Measurements from ENCODE around the gene FMNL2. TPM values are rescaled to one million over a fixed set of nuclear protein-coding genes. Genes with fewer than 3 reads are reported as not detected.

FMNL2 gene
- total and polyA plus RNA-seq, 2 experiments from 2014 or later: 16.5 to 45.4 TPM

DNA sequence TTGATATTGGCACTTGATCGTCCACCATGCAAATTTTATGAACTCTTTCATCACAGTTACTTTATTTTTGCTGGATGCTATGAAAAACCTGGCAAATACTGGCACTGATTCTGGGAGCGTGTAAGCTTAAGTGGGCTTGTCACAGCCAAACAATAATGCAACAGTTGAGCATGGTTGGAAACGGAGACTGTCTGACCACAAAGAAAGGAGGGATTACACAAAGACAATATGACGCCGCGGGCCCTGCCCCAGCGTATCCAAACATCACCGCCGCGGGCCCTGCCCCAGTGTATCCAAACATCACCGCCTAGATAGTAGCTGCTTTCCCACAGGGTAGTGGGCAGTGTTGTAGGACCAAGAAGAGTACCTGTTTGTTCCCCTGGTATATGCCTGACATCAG is 246.4 kb downstream of the FMNL2 start:
- H3K4me1 Mint-ChIP-seq: no peaks in the 10 kb centered on the region
- H3F3A ChIP-seq (replicated peaks; ENCODE audit: low read depth): no peaks in the 10 kb centered on the region
- no peak overlapping the region for H3K4me3 ChIP-seq
- H3K9me2 ChIP-seq (ENCODE audit: insufficient read depth): no peaks in the 10 kb centered on the region; the same call in 1 of the 2 replicates
- no peaks in the 10 kb centered on the region for H3K27me3 ChIP-seq (ENCODE audit: insufficient read depth)
- H3K36me3 Mint-ChIP-seq (ENCODE audit: low read depth): peaks cover 7% of the 10 kb centered on the region; the same call in 1 of the 3 replicates
- H3K9me3 Mint-ChIP-seq: no peaks in the 10 kb centered on the region
- TF ChIP-seq ZNF331 (CRISPR knock-in tag; IDR thresholded peaks at IDR 0.05; ENCODE audit: low read depth) (no peak), JUNB (IDR thresholded peaks at IDR 0.05; ENCODE audit: unreplicated experiment) (no peak), POLR2AphosphoS5 (IDR thresholded peaks at IDR 0.05; ENCODE audit: low read depth) (no peak), EZH2 (IDR thresholded peaks at IDR 0.05; ENCODE audit: low read depth, unreplicated experiment) (no peak), EZH2phosphoT487 (IDR thresholded peaks at IDR 0.05; ENCODE audit: unreplicated experiment) (no peak), CREB1 (CRISPR knock-in tag; IDR thresholded peaks at IDR 0.05; ENCODE audit: low read depth) (no peak), NANOG (IDR thresholded peaks at IDR 0.05; ENCODE audit: borderline replicate concordance) (no peak), STAT1 (IDR thresholded peaks at IDR 0.05; ENCODE audit: unreplicated experiment) (no peak), ZNF114 (CRISPR knock-in tag; IDR thresholded peaks at IDR 0.05) (no peak)
- TF ChIP-seq, protein P1, sequence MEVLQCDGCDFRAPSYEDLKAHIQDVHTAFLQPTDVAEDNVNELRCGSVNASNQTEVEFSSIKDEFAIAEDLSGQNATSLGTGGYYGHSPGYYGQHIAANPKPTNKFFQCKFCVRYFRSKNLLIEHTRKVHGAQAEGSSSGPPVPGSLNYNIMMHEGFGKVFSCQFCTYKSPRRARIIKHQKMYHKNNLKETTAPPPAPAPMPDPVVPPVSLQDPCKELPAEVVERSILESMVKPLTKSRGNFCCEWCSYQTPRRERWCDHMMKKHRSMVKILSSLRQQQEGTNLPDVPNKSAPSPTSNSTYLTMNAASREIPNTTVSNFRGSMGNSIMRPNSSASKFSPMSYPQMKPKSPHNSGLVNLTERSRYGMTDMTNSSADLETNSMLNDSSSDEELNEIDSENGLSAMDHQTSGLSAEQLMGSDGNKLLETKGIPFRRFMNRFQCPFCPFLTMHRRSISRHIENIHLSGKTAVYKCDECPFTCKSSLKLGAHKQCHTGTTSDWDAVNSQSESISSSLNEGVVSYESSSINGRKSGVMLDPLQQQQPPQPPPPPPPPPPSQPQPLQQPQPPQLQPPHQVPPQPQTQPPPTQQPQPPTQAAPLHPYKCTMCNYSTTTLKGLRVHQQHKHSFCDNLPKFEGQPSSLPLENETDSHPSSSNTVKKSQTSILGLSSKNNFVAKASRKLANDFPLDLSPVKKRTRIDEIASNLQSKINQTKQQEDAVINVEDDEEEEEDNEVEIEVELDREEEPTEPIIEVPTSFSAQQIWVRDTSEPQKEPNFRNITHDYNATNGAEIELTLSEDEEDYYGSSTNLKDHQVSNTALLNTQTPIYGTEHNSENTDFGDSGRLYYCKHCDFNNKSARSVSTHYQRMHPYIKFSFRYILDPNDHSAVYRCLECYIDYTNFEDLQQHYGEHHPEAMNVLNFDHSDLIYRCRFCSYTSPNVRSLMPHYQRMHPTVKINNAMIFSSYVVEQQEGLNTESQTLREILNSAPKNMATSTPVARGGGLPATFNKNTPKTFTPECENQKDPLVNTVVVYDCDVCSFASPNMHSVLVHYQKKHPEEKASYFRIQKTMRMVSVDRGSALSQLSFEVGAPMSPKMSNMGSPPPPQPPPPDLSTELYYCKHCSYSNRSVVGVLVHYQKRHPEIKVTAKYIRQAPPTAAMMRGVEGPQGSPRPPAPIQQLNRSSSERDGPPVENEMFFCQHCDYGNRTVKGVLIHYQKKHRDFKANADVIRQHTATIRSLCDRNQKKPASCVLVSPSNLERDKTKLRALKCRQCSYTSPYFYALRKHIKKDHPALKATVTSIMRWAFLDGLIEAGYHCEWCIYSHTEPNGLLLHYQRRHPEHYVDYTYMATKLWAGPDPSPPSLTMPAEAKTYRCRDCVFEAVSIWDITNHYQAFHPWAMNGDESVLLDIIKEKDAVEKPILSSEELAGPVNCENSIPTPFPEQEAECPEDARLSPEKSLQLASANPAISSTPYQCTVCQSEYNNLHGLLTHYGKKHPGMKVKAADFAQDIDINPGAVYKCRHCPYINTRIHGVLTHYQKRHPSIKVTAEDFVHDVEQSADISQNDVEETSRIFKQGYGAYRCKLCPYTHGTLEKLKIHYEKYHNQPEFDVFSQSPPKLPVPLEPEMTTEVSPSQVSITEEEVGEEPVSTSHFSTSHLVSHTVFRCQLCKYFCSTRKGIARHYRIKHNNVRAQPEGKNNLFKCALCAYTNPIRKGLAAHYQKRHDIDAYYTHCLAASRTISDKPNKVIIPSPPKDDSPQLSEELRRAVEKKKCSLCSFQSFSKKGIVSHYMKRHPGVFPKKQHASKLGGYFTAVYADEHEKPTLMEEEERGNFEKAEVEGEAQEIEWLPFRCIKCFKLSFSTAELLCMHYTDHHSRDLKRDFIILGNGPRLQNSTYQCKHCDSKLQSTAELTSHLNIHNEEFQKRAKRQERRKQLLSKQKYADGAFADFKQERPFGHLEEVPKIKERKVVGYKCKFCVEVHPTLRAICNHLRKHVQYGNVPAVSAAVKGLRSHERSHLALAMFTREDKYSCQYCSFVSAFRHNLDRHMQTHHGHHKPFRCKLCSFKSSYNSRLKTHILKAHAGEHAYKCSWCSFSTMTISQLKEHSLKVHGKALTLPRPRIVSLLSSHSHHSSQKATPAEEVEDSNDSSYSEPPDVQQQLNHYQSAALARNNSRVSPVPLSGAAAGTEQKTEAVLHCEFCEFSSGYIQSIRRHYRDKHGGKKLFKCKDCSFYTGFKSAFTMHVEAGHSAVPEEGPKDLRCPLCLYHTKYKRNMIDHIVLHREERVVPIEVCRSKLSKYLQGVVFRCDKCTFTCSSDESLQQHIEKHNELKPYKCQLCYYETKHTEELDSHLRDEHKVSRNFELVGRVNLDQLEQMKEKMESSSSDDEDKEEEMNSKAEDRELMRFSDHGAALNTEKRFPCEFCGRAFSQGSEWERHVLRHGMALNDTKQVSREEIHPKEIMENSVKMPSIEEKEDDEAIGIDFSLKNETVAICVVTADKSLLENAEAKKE (CRISPR knock-in tag; IDR thresholded peaks at IDR 0.05): no peak
- TF ChIP-seq, protein P2, sequence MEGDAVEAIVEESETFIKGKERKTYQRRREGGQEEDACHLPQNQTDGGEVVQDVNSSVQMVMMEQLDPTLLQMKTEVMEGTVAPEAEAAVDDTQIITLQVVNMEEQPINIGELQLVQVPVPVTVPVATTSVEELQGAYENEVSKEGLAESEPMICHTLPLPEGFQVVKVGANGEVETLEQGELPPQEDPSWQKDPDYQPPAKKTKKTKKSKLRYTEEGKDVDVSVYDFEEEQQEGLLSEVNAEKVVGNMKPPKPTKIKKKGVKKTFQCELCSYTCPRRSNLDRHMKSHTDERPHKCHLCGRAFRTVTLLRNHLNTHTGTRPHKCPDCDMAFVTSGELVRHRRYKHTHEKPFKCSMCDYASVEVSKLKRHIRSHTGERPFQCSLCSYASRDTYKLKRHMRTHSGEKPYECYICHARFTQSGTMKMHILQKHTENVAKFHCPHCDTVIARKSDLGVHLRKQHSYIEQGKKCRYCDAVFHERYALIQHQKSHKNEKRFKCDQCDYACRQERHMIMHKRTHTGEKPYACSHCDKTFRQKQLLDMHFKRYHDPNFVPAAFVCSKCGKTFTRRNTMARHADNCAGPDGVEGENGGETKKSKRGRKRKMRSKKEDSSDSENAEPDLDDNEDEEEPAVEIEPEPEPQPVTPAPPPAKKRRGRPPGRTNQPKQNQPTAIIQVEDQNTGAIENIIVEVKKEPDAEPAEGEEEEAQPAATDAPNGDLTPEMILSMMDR (conservative IDR thresholded peaks at IDR 0.05; ENCODE audit: low read depth in 2 of 2): no peak
- TF ChIP-seq, protein P3, sequence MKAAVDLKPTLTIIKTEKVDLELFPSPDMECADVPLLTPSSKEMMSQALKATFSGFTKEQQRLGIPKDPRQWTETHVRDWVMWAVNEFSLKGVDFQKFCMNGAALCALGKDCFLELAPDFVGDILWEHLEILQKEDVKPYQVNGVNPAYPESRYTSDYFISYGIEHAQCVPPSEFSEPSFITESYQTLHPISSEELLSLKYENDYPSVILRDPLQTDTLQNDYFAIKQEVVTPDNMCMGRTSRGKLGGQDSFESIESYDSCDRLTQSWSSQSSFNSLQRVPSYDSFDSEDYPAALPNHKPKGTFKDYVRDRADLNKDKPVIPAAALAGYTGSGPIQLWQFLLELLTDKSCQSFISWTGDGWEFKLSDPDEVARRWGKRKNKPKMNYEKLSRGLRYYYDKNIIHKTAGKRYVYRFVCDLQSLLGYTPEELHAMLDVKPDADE (IDR thresholded peaks at IDR 0.05): no peak
- TF ChIP-seq, protein P4, sequence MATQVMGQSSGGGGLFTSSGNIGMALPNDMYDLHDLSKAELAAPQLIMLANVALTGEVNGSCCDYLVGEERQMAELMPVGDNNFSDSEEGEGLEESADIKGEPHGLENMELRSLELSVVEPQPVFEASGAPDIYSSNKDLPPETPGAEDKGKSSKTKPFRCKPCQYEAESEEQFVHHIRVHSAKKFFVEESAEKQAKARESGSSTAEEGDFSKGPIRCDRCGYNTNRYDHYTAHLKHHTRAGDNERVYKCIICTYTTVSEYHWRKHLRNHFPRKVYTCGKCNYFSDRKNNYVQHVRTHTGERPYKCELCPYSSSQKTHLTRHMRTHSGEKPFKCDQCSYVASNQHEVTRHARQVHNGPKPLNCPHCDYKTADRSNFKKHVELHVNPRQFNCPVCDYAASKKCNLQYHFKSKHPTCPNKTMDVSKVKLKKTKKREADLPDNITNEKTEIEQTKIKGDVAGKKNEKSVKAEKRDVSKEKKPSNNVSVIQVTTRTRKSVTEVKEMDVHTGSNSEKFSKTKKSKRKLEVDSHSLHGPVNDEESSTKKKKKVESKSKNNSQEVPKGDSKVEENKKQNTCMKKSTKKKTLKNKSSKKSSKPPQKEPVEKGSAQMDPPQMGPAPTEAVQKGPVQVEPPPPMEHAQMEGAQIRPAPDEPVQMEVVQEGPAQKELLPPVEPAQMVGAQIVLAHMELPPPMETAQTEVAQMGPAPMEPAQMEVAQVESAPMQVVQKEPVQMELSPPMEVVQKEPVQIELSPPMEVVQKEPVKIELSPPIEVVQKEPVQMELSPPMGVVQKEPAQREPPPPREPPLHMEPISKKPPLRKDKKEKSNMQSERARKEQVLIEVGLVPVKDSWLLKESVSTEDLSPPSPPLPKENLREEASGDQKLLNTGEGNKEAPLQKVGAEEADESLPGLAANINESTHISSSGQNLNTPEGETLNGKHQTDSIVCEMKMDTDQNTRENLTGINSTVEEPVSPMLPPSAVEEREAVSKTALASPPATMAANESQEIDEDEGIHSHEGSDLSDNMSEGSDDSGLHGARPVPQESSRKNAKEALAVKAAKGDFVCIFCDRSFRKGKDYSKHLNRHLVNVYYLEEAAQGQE (IDR thresholded peaks at IDR 0.05; ENCODE audit: unreplicated experiment): no peak
- H3K4me1 ChIP-seq (ENCODE audit: insufficient read depth): peaks cover 7% of the 10 kb centered on the region
- H3K27ac Mint-ChIP-seq: peak overlapping the region; percentile 87; the same call in 1 of the 2 replicates
- H3K27me3 Mint-ChIP-seq (ENCODE audit: insufficient read depth, low read depth, poor library complexity): no peaks in the 10 kb centered on the region
- H3K4me3 Mint-ChIP-seq: no peak overlapping the region
- ATAC-seq: no peak
- no peak overlapping the region for H2AFZ ChIP-seq
- no peaks in the 10 kb centered on the region for H3K79me2 ChIP-seq (replicated peaks; ENCODE audit: insufficient read depth)
- no peak for DNase-seq (ENCODE audit: low spot score)
- H3K27ac ChIP-seq (ENCODE audit: low read depth): no peak overlapping the region
- no peaks in the 10 kb centered on the region for H3K36me3 ChIP-seq (ENCODE audit: insufficient read depth)
- H4K20me1 ChIP-seq (replicated peaks; ENCODE audit: insufficient read depth): 0 out of 2 replicates have a peak, but pooled peaks cover 8% of the 10 kb centered on the region
- H3K4me2 ChIP-seq: no peak overlapping the region
